ENCODE results near the gene RHCG. TPM values are rescaled to one million over a fixed set of nuclear protein-coding genes. Genes with fewer than 3 reads are reported as not detected.
"Not testable (repeated sequence)": the region's sequence is repeated elsewhere in the genome, so short reads cannot be mapped to it uniquely, and the experiment has no call there.

The RHCG gene
- total RNA-seq, 5 donors from 2014 or later (not counting 1 experiment from before 2014, with no cell fraction given) = not detected

- Histone ChIP-seq H3K27ac (ENCODE audit: low read length) (no peak overlapping the region), H3K9me3 (no peaks in the 10 kb centered on the region), H3K36me3 (ENCODE audit: control insufficient read depth in 2 of 2, extremely low read depth in 1 of 2, insufficient read depth in 1 of 2, low read length in 1 of 2) (no peaks in the 10 kb centered on the region), H3K4me3 (ENCODE audit: control insufficient read depth in 1 of 2, extremely low read depth in 1 of 2, low read length in 1 of 2) (no peak overlapping the region), H3K27me3 (replicated peaks in 1 of 2; ENCODE audit: control insufficient read depth in 2 of 2, extremely low read depth in 1 of 2, insufficient read depth in 2 of 2, low read length in 1 of 2) (peaks cover 4 to 54% of the 10 kb centered on the region in 2 experiments), H3K4me1 (ENCODE audit: control insufficient read depth in 1 of 2, extremely low read depth in 1 of 2, insufficient read depth in 2 of 2, low read length in 2 of 2) (no peaks in the 10 kb centered on the region)
- ATAC-seq (replicated peaks in 1 of 4) = no peak
- Mint-ChIP-seq H3K4me3 (no peak overlapping the region), H3K27me3 (peaks cover 20 to 25% of the 10 kb centered on the region in 2 donors), H3K4me1 (peaks cover 0 to 1% (median 0%) of the 10 kb centered on the region in 3 donors), H3K36me3 (no peaks in the 10 kb centered on the region), H3K9me3 (peaks cover 0 to 4% (median 0%) of the 10 kb centered on the region in 3 donors), H3K27ac (no peak overlapping the region)
- 3% methylated on average over 5 of the region's 7 CpGs for WGBS (ENCODE audit: insufficient coverage)
- ChIA-PET CTCF (interaction anchor here in 1 of 2 donors (0.9 kb wide), 1 partner anchor 114 kb away, joined by 7 read pairs; no protein-coding TSS in a partner anchor), POLR2A (no interaction called here)
- peak in 7 of 35 experiments; percentile 3 to 33 (median 9) for DNase-seq
Observed at GRCh38 chr15:89472785-89473256, 23.6 kb downstream of the RHCG start.

- Mint-ChIP-seq H3K27ac (no peak overlapping the region), H3K4me1 (peaks cover 0 to 1% (median 0%) of the 10 kb centered on the region in 3 donors), H3K36me3 (no peaks in the 10 kb centered on the region), H3K4me3 (no peak overlapping the region), H3K27me3 (peaks cover 23 to 40% of the 10 kb centered on the region in 2 donors), H3K9me3 (no peaks in the 10 kb centered on the region)
- H3K9me3 ChIP-seq = no peaks in the 10 kb centered on the region
- POLR2A ChIA-PET = no interaction called here
- H3K4me3 ChIP-seq (ENCODE audit: control insufficient read depth in 1 of 2, extremely low read depth in 1 of 2, low read length in 1 of 2) = no peak overlapping the region
- DNase-seq = no peak
- peaks cover 4 to 43% of the 10 kb centered on the region in 2 experiments for H3K27me3 ChIP-seq (replicated peaks in 1 of 2; ENCODE audit: control insufficient read depth in 2 of 2, extremely low read depth in 1 of 2, insufficient read depth in 2 of 2, low read length in 1 of 2)
- CTCF ChIA-PET = no interaction called here
- no peak overlapping the region for H3K27ac ChIP-seq (ENCODE audit: low read length)
- no peaks in the 10 kb centered on the region for H3K36me3 ChIP-seq (ENCODE audit: control insufficient read depth in 2 of 2, extremely low read depth in 1 of 2, insufficient read depth in 1 of 2, low read length in 1 of 2)
- no peaks in the 10 kb centered on the region for H3K4me1 ChIP-seq (ENCODE audit: control insufficient read depth in 1 of 2, extremely low read depth in 1 of 2, insufficient read depth in 2 of 2, low read length in 2 of 2)
- no peak for ATAC-seq (replicated peaks in 1 of 4)
- 79% methylated on average over 5 of the region's 15 CpGs for WGBS (ENCODE audit: insufficient coverage)
Observed at GRCh38 chr15:89469426-89470096, 26.8 kb downstream of the RHCG start.

GRCh38 chr15:89468813-89469212, 27.6 kb downstream of the RHCG start:
- DNase-seq; H3K4me1 ChIP-seq (ENCODE audit: control insufficient read depth in 1 of 2, extremely low read depth in 1 of 2, insufficient read depth in 2 of 2, low read length in 2 of 2); H3K36me3 Mint-ChIP-seq; H3K4me3 ChIP-seq (ENCODE audit: control insufficient read depth in 1 of 2, extremely low read depth in 1 of 2, low read length in 1 of 2); H3K36me3 ChIP-seq (ENCODE audit: control insufficient read depth in 2 of 2, extremely low read depth in 1 of 2, insufficient read depth in 1 of 2, low read length in 1 of 2); H3K27ac Mint-ChIP-seq; H3K9me3 Mint-ChIP-seq; POLR2A ChIA-PET; H3K4me3 Mint-ChIP-seq; H3K9me3 ChIP-seq; H3K27ac ChIP-seq (ENCODE audit: low read length); CTCF ChIA-PET; ATAC-seq (replicated peaks in 1 of 4); H3K4me1 Mint-ChIP-seq: not testable (repeated sequence)
- H3K27me3 ChIP-seq (replicated peaks in 1 of 2; ENCODE audit: control insufficient read depth in 2 of 2, extremely low read depth in 1 of 2, insufficient read depth in 2 of 2, low read length in 1 of 2) = peaks cover 4 to 45% of the 10 kb centered on the region in 2 experiments
- 0% methylated on average over 1 of the region's 1 CpG for WGBS (ENCODE audit: insufficient coverage)
- peaks cover 30 to 44% of the 10 kb centered on the region in 2 donors for H3K27me3 Mint-ChIP-seq

GRCh38 chr15:89463113-89463512, 33.3 kb downstream of the RHCG start:
- Histone ChIP-seq H3K36me3 (ENCODE audit: control insufficient read depth in 2 of 2, extremely low read depth in 1 of 2, insufficient read depth in 1 of 2, low read length in 1 of 2) (no peaks in the 10 kb centered on the region), H3K27me3 (replicated peaks in 1 of 2; ENCODE audit: control insufficient read depth in 2 of 2, extremely low read depth in 1 of 2, insufficient read depth in 2 of 2, low read length in 1 of 2) (peaks cover 0 to 37% of the 10 kb centered on the region in 2 experiments), H3K9me3 (no peaks in the 10 kb centered on the region), H3K27ac (ENCODE audit: low read length) (no peak overlapping the region), H3K4me1 (ENCODE audit: control insufficient read depth in 1 of 2, extremely low read depth in 1 of 2, insufficient read depth in 2 of 2, low read length in 2 of 2) (no peaks in the 10 kb centered on the region), H3K4me3 (ENCODE audit: control insufficient read depth in 1 of 2, extremely low read depth in 1 of 2, low read length in 1 of 2) (no peak overlapping the region)
- H3K9me3 Mint-ChIP-seq = no peaks in the 10 kb centered on the region
- H3K36me3 Mint-ChIP-seq = no peaks in the 10 kb centered on the region
- peaks cover 30 to 54% of the 10 kb centered on the region in 2 donors for H3K27me3 Mint-ChIP-seq
- H3K4me3 Mint-ChIP-seq = no peak overlapping the region
- CTCF ChIA-PET = no interaction called here
- no peak for ATAC-seq (replicated peaks in 1 of 4)
- 91% methylated on average over 5 of the region's 8 CpGs for WGBS (ENCODE audit: insufficient coverage)
- no peak for DNase-seq
- H3K4me1 Mint-ChIP-seq = no peaks in the 10 kb centered on the region
- POLR2A ChIA-PET = no interaction called here
- no peak overlapping the region for H3K27ac Mint-ChIP-seq

- ChIA-PET CTCF (no interaction called here), POLR2A (no interaction called here)
- no peaks in the 10 kb centered on the region for H3K36me3 Mint-ChIP-seq
- ATAC-seq (replicated peaks in 1 of 4) (no peak), DNase-seq (no peak)
- no peak overlapping the region for H3K27ac Mint-ChIP-seq
- Histone ChIP-seq H3K36me3 (ENCODE audit: control insufficient read depth in 2 of 2, extremely low read depth in 1 of 2, insufficient read depth in 1 of 2, low read length in 1 of 2) (no peaks in the 10 kb centered on the region), H3K4me3 (ENCODE audit: control insufficient read depth in 1 of 2, extremely low read depth in 1 of 2, low read length in 1 of 2) (no peak overlapping the region), H3K27ac (ENCODE audit: low read length) (no peak overlapping the region), H3K9me3 (no peaks in the 10 kb centered on the region), H3K27me3 (replicated peaks in 1 of 2; ENCODE audit: control insufficient read depth in 2 of 2, extremely low read depth in 1 of 2, insufficient read depth in 2 of 2, low read length in 1 of 2) (peaks cover 0 to 37% of the 10 kb centered on the region in 2 experiments), H3K4me1 (ENCODE audit: control insufficient read depth in 1 of 2, extremely low read depth in 1 of 2, insufficient read depth in 2 of 2, low read length in 2 of 2) (no peaks in the 10 kb centered on the region)
- 62% methylated on average over 3 of the region's 9 CpGs for WGBS (ENCODE audit: insufficient coverage)
- H3K27me3 Mint-ChIP-seq = peaks cover 27 to 49% of the 10 kb centered on the region in 2 donors
- H3K4me1 Mint-ChIP-seq = no peaks in the 10 kb centered on the region
- H3K4me3 Mint-ChIP-seq = no peak overlapping the region
- no peaks in the 10 kb centered on the region for H3K9me3 Mint-ChIP-seq
Observed at GRCh38 chr15:89462198-89462912, 34.0 kb downstream of the RHCG start.

- CTCF ChIA-PET = no interaction called here
- 63% methylated on average over 4 of the region's 4 CpGs for WGBS (ENCODE audit: insufficient coverage)
Observed at GRCh38 chr15:89461386-89461785, 35.0 kb downstream of the RHCG start.

More at GRCh38 chr15:89461386-89461785, 35.0 kb downstream of the RHCG start:
- no peak overlapping the region for H3K4me3 ChIP-seq (ENCODE audit: control insufficient read depth in 1 of 2, extremely low read depth in 1 of 2, low read length in 1 of 2)
- DNase-seq (no peak), ATAC-seq (replicated peaks in 1 of 4) (no peak)
- Mint-ChIP-seq H3K4me1 (no peaks in the 10 kb centered on the region), H3K9me3 (peaks cover 0 to 7% (median 6%) of the 10 kb centered on the region in 3 donors), H3K4me3 (no peak overlapping the region), H3K27me3 (peaks cover 27 to 45% of the 10 kb centered on the region in 2 donors), H3K27ac (no peak overlapping the region), H3K36me3 (no peaks in the 10 kb centered on the region)
- H3K27ac ChIP-seq (ENCODE audit: low read length) = no peak overlapping the region
- H3K4me1 ChIP-seq (ENCODE audit: control insufficient read depth in 1 of 2, extremely low read depth in 1 of 2, insufficient read depth in 2 of 2, low read length in 2 of 2) = no peaks in the 10 kb centered on the region
- H3K27me3 ChIP-seq (replicated peaks in 1 of 2; ENCODE audit: control insufficient read depth in 2 of 2, extremely low read depth in 1 of 2, insufficient read depth in 2 of 2, low read length in 1 of 2) = peaks cover 0 to 37% of the 10 kb centered on the region in 2 experiments
- no peaks in the 10 kb centered on the region for H3K9me3 ChIP-seq
- H3K36me3 ChIP-seq (ENCODE audit: control insufficient read depth in 2 of 2, extremely low read depth in 1 of 2, insufficient read depth in 1 of 2, low read length in 1 of 2) = no peaks in the 10 kb centered on the region
- POLR2A ChIA-PET = no interaction called here
